SJCRH30 (cell line): ENCODE data around the gene C2CD2L. TPM values are rescaled to one million over a fixed set of nuclear protein-coding genes. Genes with fewer than 3 reads are reported as not detected.
A peak's percentile ranks its signal among the peaks of the same experiment; 100 is the strongest.

ENCODE experiments used
- DNase-seq, 2 experiments: peaks; one replicate each; pipeline ENCODE4 v3.0.0-alpha.2; 2015 to 2020
- H3K27ac ChIP-seq: fragments of 250-450 bp; sonication (Bioruptor Pico); 2 replicates; pipeline ENCODE4 v1.5.1; 2020; ENCODE audit warnings: mild to moderate bottlenecking, moderate library complexity
- H3K27me3 ChIP-seq: fragments of 250-450 bp; sonication (Bioruptor Pico); 2 replicates; pipeline ENCODE4 v1.5.1; 2020; ENCODE audit warnings: mild to moderate bottlenecking, moderate library complexity
- H3K36me3 ChIP-seq: fragments of 250-450 bp; sonication (Bioruptor Pico); 2 replicates; pipeline ENCODE4 v1.5.1; 2020; ENCODE audit warnings: mild to moderate bottlenecking, moderate library complexity
- H3K4me1 ChIP-seq: fragments of 250-450 bp; sonication (Bioruptor Pico); 2 replicates; pipeline ENCODE4 v1.5.1; 2020; ENCODE audit warnings: mild to moderate bottlenecking, moderate library complexity
- H3K4me3 ChIP-seq: fragments of 250-450 bp; sonication (Bioruptor Pico); 2 replicates; pipeline ENCODE4 v1.5.1; 2020; ENCODE audit warnings: mild to moderate bottlenecking, moderate library complexity
- H3K9me3 ChIP-seq: fragments of 250-450 bp; sonication (Bioruptor Pico); replicated peaks from 2 replicates; pipeline ENCODE4 v1.5.1; 2020; ENCODE audit warnings: mild to moderate bottlenecking, moderate library complexity
- total RNA-seq: library from RNA; depleted of rRNA; stranded (reverse); fragments of >200 nt; shearing (Covaris generic); gene quantifications from 2 replicates; pipeline ENCODE4 v1.2.3, GENCODE V29; 2014

The C2CD2L gene
- total RNA-seq, 1 experiment from 2014 or later, result 4.8 TPM

DNA sequence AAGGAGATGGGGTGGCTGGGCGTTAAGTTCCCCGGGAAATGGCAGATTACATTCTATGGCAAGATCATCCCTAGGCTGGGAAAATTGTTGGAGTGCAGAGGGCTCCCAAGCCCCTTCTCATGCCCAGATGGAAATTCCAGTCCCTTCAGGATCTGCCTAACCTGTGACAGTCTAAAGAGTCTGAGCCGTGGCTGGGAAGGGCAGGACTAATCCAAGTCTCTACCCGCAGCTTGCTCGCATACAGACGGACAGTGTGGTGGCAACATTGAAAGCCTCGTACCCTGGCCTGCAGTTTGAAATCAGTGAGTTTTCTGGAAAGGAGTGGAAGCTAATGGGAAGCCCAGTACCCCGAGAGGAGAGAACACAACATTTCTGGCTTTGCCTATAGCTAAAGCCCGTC lies 18.7 kb upstream of the C2CD2L start:
- no peak for DNase-seq
- H3K27me3 ChIP-seq, result no peaks in the 10 kb centered on the region

DNA sequence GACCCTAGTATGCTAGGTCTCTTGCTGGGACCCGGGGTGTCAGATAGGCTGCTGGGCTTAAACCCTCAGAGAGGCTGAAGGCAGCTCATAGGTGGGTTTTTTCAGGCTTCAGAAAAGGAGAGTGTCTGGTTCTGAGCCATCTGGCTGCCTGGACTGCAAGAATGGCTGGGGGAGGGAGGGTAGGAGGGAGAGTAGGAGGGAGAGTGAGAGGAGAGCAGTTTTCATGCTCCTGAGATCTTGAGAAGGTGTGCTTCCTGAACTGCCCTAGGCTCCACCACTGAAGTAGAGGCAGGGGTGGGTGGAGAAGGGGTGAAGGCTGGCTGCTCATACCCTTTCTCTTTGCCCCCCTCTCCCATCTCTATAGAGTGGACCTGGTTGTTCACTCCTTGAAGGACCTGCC lies 17.8 kb upstream of the C2CD2L start:
- Histone ChIP-seq H3K4me1 (0 out of 2 replicates have a peak, but pooled peaks cover 4% of the 10 kb centered on the region), H3K27ac (no peak overlapping the region), H3K36me3 (peaks cover 24% of the 10 kb centered on the region), H3K4me3 (no peak overlapping the region), H3K9me3 (no peaks in the 10 kb centered on the region), H3K27me3 (no peaks in the 10 kb centered on the region)
- no peak for DNase-seq

More for the DNA sequence above, 18.7 kb upstream of the C2CD2L start:
- Histone ChIP-seq H3K27ac (no peak overlapping the region), H3K4me3 (no peak overlapping the region), H3K9me3 (no peaks in the 10 kb centered on the region), H3K36me3 (peaks cover 15% of the 10 kb centered on the region), H3K4me1 (0 out of 2 replicates have a peak, but pooled peaks cover 4% of the 10 kb centered on the region)

DNA sequence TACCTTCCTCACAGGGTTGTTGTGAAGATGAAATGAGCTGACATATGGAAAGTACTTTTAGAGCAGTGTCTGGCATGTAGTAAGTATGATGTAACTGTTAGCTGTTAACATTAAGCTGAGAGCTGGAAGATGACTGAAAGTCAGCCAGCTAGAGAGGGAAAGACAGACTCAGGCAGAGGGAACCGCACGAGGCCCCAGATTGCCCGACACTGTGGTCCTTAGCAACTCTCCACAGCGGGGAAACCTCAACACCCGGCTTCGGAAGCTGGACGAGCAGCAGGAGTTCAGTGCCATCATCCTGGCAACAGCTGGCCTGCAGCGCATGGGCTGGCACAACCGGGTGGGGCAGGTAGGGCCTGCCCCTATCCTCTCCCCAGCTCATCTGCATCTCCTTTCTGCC lies 16.0 kb upstream of the C2CD2L start:
- no peak overlapping the region for H3K4me3 ChIP-seq
- H3K4me1 ChIP-seq, result peaks cover 4% of the 10 kb centered on the region; the same call in 1 of the 2 replicates
- no peak for DNase-seq
- peaks cover 25% of the 10 kb centered on the region for H3K36me3 ChIP-seq
- H3K9me3 ChIP-seq, result no peaks in the 10 kb centered on the region
- no peak overlapping the region for H3K27ac ChIP-seq
- H3K27me3 ChIP-seq, result no peaks in the 10 kb centered on the region

DNA sequence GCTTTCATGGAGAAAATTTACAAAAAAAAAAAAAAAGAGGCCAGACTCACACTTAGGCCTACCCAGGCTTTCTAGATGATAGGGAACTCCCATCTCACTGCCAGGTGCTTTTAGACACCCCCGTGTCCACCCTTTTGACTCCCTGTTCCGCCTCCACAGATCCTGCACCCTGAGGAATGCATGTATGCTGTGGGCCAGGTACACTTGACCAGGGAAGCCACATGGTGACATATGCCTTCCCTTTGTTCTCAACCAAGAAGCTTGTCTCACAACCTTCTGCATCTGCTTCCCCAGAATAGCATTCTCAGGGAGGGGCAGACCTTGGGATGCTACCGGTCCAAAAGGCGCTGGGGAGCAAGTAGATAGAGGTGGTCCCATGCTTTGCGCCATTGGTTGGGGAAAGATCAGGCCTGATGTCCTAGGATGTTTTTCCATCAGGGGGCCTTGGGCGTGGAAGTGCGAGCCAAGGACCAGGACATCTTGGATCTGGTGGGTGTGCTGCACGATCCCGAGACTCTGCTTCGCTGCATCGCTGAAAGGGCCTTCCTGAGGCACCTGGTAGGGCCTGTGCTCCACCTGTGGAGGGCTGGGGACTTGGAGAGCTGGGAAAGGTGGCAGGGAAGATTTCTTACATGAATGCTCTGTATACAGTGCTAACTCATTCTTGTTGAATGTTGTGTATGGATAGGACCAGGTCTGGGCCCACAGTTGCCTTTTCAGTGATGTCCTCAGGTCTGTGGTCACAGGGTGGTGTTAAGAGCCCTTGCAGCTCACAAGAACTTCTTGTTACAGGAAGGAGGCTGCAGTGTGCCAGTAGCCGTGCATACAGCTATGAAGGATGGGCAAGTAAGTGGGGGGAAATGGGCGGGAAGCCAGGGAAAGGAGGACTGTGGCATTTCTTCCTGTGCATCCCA lies 14.9 kb upstream of the C2CD2L start:
- peaks cover 4% of the 10 kb centered on the region; the same call in 1 of the 2 replicates for H3K4me1 ChIP-seq
- H3K27ac ChIP-seq, result no peak overlapping the region
- H3K27me3 ChIP-seq, result no peaks in the 10 kb centered on the region
- H3K9me3 ChIP-seq, result no peaks in the 10 kb centered on the region
- peaks cover 25% of the 10 kb centered on the region for H3K36me3 ChIP-seq
- H3K4me3 ChIP-seq, result peak overlapping the region; percentile 96
- DNase-seq, result peak in 1 of 2 experiments; percentile 20

DNA sequence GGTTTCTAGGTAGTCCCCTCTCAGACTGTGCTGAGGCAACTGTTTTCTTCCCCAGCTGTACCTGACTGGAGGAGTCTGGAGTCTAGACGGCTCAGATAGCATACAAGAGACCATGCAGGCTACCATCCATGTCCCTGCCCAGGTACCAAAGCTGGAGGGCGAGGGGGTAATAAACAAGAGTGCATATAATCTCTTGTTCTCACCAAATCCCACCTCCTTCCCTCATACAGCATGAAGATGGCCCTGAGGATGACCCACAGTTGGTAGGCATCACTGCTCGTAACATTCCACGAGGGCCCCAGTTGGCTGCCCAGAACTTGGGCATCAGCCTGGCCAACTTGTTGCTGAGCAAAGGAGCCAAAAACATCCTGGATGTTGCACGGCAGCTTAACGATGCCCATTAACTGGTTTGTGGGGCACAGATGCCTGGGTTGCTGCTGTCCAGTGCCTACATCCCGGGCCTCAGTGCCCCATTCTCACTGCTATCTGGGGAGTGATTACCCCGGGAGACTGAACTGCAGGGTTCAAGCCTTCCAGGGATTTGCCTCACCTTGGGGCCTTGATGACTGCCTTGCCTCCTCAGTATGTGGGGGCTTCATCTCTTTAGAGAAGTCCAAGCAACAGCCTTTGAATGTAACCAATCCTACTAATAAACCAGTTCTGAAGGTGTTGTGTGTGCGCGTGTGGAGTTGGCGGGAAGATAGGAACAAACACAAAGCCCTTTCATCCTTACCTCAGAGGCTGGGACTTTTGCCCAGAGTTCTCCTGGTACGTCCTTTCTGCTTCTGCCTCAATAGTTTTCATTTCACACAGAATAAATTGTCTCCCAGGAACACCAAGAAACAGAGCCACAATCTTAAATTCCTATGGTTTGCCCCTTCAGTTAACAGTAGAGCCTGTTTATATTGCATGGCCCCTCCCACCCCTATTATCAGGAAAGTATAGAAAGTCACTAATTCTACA lies 14.0 kb upstream of the C2CD2L start:
- DNase-seq, result no peak
- H3K36me3 ChIP-seq, result peaks cover 25% of the 10 kb centered on the region
- no peaks in the 10 kb centered on the region for H3K27me3 ChIP-seq
- H3K4me1 ChIP-seq, result peaks cover 4% of the 10 kb centered on the region; the same call in 1 of the 2 replicates
- peak overlapping the region; percentile 96 for H3K4me3 ChIP-seq
- H3K9me3 ChIP-seq, result no peaks in the 10 kb centered on the region
- no peak overlapping the region for H3K27ac ChIP-seq

DNA sequence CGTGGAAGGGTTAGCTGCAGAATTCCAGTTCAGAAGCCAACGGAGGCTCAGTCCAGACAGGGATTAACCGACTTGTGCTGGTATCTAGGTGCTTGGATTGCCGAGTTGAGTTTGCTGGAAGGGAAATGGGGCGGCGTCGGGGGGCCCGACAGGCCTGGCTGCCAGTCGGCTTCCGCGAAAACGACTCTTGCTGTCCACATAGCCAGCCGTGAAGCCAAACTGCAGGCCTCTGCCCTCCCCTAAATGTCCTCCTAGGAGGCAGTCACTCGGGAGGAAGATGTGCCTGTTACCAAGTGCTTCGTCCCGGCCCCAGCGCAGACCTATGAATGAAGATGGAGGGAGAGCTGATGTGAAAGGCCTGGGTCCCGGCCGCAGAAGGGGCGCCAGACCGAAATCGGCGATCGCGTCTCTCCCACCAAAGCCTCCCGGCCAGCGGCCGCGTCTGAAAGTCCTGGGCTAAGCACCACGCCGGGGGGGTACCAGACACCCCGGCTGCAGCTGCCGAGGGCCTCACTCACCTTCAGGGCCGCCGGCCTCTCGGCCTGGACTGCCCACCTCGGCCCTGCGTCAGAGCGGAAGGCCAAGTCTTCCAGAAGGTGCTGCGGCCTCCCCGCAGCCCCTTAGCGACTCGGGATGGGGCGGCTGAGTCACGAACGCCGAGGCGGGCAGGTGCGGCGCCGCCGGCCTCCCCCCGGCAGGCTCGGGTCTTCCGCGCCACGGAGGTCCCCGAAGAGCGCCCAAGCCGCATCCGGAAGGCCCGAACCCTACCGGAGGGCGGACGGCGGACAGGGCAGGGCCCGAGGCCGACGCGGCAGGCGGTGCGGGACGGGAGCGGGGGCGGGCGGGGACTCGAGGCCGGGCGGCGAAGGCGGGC lies 13.0 kb upstream of the C2CD2L start:
- peak overlapping the region; percentile 87 for H3K27ac ChIP-seq
- no peaks in the 10 kb centered on the region for H3K9me3 ChIP-seq
- peaks cover 4% of the 10 kb centered on the region; the same call in 1 of the 2 replicates for H3K4me1 ChIP-seq
- H3K36me3 ChIP-seq, result peaks cover 25% of the 10 kb centered on the region
- DNase-seq, result peak; percentile 19 to 28
- peak overlapping the region; percentile 96 for H3K4me3 ChIP-seq
- H3K27me3 ChIP-seq, result no peaks in the 10 kb centered on the region

DNA sequence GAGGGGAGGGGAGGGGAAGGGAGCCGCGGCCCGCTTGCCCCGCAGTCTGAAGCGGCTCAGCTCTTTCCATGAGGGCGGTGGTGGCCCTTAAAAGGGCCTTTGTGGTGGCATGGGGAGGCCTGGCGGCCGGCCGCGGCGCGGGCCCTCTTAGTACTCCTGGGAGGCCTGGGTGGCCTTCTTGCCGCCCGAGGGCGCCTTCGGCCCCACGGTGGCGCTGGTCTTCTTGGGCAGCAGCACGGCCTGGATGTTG lies 12.4 kb upstream of the C2CD2L start:
- peak in 1 of 2 experiments; percentile 68 for DNase-seq
- Histone ChIP-seq H3K36me3 (peaks cover 25% of the 10 kb centered on the region), H3K4me1 (peaks cover 4% of the 10 kb centered on the region; the same call in 1 of the 2 replicates), H3K27me3 (no peaks in the 10 kb centered on the region), H3K4me3 (peak overlapping the region; percentile 96), H3K27ac (peak overlapping the region; percentile 87), H3K9me3 (no peaks in the 10 kb centered on the region)

DNA sequence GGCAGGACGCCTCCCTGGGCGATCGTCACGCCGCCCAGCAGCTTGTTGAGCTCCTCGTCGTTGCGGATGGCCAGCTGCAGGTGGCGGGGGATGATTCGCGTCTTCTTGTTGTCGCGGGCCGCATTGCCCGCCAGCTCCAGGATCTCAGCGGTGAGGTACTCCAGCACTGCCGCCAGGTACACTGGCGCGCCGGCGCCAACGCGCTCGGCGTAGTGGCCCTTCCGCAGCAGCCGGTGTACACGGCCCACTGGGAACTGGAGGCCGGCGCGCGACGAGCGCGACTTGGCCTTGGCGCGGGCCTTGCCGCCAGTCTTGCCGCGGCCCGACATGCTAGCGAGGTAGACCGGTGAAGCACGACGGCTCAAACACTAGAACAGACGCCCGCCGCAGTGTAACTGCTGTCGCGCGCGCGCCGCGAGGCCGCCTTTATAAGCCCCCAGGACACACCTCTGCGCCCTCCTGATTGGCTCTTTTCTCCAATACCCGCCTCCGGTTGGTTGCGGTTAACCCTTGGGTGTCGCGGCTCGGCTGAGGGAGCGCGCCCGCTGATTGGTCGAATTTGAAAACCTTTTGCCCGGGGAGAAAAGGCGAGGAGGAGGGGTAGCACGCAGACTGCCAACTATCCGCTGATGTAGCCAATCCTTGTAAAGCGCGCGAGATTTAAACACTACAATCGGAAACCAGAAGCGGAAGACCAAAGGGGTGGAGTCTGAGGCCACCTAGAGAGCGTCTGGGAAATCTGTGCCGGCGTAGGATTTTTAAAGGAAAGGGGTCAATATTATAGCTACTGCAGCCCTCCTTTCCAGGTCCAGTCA lies 11.9 kb upstream of the C2CD2L start:
- Histone ChIP-seq H3K27me3 (no peaks in the 10 kb centered on the region), H3K4me1 (peaks cover 4% of the 10 kb centered on the region; the same call in 1 of the 2 replicates), H3K4me3 (peak overlapping the region; percentile 96), H3K9me3 (no peaks in the 10 kb centered on the region), H3K36me3 (peaks cover 25% of the 10 kb centered on the region), H3K27ac (peak overlapping the region; percentile 87)
- DNase-seq, result peak; percentile 97 to 98

DNA sequence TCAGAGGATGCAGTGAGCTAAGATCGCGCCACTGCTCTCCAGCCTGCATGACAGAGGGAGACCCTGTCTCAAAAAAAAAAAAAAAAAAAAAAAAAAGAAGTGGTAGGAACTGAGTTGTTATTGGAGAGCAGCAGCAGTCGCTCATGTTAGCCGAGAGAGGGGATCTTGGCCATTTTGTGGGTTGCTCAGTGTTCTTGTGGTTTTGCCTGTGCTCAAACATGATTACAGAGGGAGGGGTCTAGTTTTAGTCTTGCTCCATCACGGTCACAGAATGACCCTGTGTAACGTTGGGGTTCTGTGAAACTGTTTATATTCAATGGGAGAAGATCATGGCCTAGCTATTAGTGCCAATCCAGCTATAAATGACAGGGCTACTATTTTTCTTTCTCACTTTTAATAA lies 7.4 kb upstream of the C2CD2L start:
- no peaks in the 10 kb centered on the region for H3K36me3 ChIP-seq
- H3K4me1 ChIP-seq, result no peaks in the 10 kb centered on the region; the same call in 1 of the 2 replicates
- no peak for DNase-seq

DNA sequence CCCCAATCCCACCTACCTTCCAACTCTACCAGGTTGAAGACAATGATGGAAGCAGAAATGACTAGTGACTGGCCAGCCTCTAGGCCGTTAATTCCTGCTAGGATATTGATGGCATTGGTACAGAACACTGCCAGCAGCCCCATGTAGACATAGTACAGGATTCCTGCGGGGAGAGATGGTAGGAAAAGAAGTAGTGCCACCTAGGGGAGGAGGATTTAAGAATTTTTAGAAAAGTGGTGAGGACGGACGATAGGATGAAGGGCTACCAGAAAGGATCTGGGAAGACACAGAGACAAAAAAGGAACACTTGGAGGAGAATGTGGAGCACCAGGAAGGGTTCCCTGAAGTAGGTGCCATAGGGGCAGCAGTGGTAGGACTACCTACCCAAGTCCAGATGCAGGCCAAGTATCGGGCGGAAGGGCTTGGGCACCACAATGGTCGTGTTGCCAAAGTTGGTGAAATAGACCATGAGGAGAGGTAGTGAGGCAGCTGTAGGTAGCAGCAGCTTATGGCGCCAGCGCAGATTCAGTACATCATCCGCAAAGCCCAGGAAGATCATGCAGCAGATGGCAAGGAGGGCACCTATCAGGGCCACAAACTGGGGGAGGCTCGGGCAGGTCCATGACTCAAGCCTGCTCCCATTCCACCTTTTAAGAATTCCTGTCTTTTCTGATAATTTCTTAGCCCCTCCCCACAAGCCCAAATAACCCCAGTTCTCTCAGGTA lies 6.7 kb upstream of the C2CD2L start:
- Histone ChIP-seq H3K27me3 (no peaks in the 10 kb centered on the region), H3K9me3 (no peaks in the 10 kb centered on the region), H3K4me1 (no peaks in the 10 kb centered on the region; the same call in 1 of the 2 replicates), H3K36me3 (no peaks in the 10 kb centered on the region), H3K4me3 (peak overlapping the region; percentile 90), H3K27ac (no peak overlapping the region)
- DNase-seq, result peak in 1 of 2 experiments; percentile 23

More for the DNA sequence above, 7.4 kb upstream of the C2CD2L start:
- no peaks in the 10 kb centered on the region for H3K9me3 ChIP-seq
- no peaks in the 10 kb centered on the region for H3K27me3 ChIP-seq
- H3K27ac ChIP-seq, result no peak overlapping the region
- H3K4me3 ChIP-seq, result no peak overlapping the region

DNA sequence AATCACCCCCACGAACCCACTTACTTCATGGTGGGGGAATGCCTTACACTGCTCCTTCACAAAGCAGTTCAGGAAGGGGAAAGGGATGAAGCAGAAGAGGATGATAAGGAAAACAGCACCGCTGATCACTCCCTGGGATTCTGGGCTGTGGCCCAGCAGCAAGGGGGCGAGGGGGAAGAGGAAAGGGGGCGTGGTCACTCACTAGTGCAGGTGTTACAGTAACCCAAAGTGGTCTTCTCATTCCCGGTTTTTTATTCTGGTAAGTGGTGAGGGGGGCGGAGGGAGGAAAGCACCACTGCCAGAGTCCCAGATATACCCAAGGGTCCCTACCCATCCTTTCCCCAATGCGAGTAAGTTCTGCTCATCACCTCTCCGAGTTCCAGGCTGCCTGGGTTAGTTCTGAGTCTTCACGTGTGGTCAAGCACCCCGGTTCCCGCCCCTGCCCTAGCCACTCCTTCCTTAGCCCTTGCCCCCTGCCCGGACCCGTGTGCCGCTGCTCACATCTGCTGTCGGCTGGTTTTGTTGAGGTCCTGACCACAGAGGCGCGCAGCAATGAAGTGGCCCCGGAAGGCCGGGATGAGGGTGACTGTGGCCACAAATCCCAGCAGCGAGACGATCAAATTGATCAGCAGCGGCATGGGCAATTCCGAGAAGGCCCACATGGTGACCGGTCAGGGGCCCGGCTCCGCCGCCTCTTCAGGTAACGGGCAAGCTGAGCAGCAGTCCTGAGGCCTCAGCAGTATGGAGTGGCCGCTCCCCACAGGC lies 6.0 kb upstream of the C2CD2L start:
- Histone ChIP-seq H3K27ac (peak overlapping the region; percentile 96), H3K36me3 (no peaks in the 10 kb centered on the region)

DNA sequence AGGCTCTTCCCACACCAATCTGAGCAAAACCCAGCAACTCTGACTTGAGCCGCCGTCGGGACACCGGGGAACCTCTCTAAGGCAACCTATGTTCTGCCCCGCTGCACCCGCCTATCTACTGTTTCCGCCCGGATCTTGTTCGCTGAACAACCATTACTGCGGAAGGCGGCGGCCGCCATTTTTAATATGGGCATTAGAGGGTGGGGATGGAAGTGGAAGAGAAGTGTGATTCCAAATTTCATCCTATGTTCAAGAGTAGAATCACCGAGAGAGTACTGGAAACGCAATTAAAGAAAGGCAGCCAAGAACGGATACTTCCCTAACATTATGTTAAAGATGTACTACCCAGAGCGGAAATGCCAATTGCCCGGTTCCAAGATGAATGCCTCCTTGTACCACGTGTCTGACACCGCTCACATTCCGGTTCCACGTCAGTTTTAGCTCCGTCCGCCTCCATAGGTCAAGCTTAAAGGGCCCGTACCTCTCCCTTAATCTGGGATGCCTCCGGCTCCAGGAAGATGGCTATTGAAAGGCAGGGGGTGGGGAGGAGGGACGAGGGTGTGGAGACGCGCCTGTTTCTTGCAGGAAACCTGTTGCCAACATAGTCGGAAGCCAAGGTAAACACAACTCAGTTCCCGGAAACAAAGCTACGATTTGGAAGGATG lies 5.3 kb upstream of the C2CD2L start, which contains the start of gene DPAGT1:
TSS of gene DPAGT1 (minus strand) at position 95 of the 665 bp plus-strand sequence. CDS start 198 bp downstream, outside the sequence.
- no peaks in the 10 kb centered on the region for H3K9me3 ChIP-seq
- no peaks in the 10 kb centered on the region for H3K36me3 ChIP-seq
- H3K4me1 ChIP-seq, result peaks cover 8% of the 10 kb centered on the region
- peak within 1 kb of the TSS; percentile 96 for H3K27ac ChIP-seq
- H3K4me3 ChIP-seq, result peak within 1 kb of the TSS; percentile 90
- H3K27me3 ChIP-seq, result no peaks in the 10 kb centered on the region
- DNase-seq, result peak; percentile 91 to 94

More for the DNA sequence above, 6.0 kb upstream of the C2CD2L start:
- Histone ChIP-seq H3K27me3 (no peaks in the 10 kb centered on the region), H3K4me1 (peaks cover 1% of the 10 kb centered on the region), H3K9me3 (no peaks in the 10 kb centered on the region), H3K4me3 (peak overlapping the region; percentile 90)
- peak in 1 of 2 experiments; percentile 26 for DNase-seq
